ENCODE results near the gene PRKCD.

Gene PRKCD

GRCh38 chr3:53130179-53131061 is 30.6 kb upstream of the PRKCD start, which contains the start of gene RFT1:
TSS of gene RFT1 (minus strand) at chr3:53130435. CDS start at chr3:53130400, 35 bp downstream.
- no peak for TF ChIP-seq ZFX (IDR thresholded peaks at IDR 0.05; ENCODE audit: borderline replicate concordance)
- TF ChIP-seq, protein P1, sequence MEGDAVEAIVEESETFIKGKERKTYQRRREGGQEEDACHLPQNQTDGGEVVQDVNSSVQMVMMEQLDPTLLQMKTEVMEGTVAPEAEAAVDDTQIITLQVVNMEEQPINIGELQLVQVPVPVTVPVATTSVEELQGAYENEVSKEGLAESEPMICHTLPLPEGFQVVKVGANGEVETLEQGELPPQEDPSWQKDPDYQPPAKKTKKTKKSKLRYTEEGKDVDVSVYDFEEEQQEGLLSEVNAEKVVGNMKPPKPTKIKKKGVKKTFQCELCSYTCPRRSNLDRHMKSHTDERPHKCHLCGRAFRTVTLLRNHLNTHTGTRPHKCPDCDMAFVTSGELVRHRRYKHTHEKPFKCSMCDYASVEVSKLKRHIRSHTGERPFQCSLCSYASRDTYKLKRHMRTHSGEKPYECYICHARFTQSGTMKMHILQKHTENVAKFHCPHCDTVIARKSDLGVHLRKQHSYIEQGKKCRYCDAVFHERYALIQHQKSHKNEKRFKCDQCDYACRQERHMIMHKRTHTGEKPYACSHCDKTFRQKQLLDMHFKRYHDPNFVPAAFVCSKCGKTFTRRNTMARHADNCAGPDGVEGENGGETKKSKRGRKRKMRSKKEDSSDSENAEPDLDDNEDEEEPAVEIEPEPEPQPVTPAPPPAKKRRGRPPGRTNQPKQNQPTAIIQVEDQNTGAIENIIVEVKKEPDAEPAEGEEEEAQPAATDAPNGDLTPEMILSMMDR (IDR thresholded peaks at IDR 0.05): peak; percentile 4; the same call in 1 of the 2 replicates
- peak within 1 kb of the TSS; percentile 71 for H3K27ac ChIP-seq

DNA sequence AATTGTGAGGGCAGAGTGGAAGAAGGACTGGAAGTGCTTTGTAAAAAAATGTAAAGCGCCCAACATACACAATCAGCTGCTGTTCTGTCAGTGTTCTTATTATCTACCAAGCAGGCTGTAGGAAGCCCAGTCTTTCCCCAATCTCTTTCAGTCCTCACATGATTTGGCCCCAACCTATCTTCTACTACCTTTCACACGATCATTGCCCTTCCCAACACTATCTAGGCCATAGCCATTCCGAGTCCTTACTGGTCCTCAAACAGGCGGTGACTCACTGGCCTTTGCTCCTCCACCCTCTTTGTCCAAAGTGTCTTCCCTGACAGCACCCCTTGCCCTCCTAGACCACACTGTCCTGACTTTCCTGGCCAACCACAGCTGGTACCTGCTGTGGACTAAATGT is 29.9 kb upstream of the PRKCD start:
- TF ChIP-seq, protein P1 (IDR thresholded peaks at IDR 0.05): no peak
- TF ChIP-seq ZFX (IDR thresholded peaks at IDR 0.05; ENCODE audit: borderline replicate concordance): no peak
- H3K27ac ChIP-seq: peak overlapping the region; percentile 71

DNA sequence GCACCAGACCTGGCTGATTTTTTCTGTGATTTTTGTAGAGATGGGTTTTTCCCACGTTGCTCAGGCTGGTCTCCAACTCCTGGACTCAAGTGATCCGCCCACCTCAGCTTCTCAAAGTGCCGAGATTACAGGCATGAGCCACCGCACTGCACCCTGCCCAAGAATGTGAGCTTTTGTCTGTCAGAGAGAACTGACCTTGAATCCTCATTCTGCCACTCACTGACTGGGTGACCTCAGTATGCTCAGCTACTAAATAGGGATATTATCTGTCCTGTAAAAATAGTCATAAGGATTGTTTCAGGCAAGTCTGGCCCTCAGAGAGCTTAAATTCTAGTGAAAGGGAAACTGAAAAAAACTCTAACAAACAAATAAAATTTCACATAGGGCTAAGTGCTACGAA is 28.7 kb upstream of the PRKCD start:
- TF ChIP-seq, protein P1 (IDR thresholded peaks at IDR 0.05): no peak
- no peak for TF ChIP-seq ZFX (IDR thresholded peaks at IDR 0.05; ENCODE audit: borderline replicate concordance)
- no peak overlapping the region for H3K27ac ChIP-seq

DNA sequence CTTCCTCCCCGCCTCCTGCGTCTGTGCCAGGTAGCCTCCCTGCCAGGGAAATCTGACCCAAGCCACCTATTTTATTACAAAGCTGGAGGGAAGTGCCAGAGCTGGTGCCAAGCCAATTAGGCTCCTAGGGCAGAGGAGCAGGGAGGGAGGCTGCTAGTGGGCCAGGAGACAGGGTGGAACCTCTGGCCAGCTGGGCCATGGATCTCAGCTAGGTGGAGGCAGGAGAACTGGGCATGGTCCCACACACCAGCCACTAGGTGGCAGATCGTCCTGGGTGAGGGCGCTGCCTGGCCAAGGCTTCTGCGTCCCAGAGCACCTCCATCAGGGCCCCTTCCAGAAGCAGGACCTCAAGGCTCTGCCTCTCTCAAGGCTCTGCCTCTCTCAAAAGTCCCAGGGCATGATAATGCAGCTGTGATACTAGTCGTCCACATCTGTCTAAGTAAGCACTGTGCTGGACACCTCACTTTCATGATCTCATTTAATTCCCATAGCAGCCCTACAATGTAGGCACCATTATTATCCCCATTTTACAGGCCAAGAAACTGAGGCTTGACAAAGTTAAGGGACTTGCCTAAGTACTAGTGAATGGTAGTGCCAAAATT is 26.3 kb upstream of the PRKCD start:
- H3K27ac ChIP-seq: peak overlapping the region; percentile 68
- no peak for TF ChIP-seq ZFX (IDR thresholded peaks at IDR 0.05; ENCODE audit: borderline replicate concordance)
- TF ChIP-seq, protein P1 (IDR thresholded peaks at IDR 0.05): peak; percentile 94

- TF ChIP-seq, protein P1 (IDR thresholded peaks at IDR 0.05): no peak
- no peak for TF ChIP-seq ZFX (IDR thresholded peaks at IDR 0.05; ENCODE audit: borderline replicate concordance)
- H3K27ac ChIP-seq: peak overlapping the region; percentile 51
Observed at GRCh38 chr3:53137221-53137620, 23.8 kb upstream of the PRKCD start.

GRCh38 chr3:53137835-53138446 is 23.1 kb upstream of the PRKCD start:
- TF ChIP-seq, protein P1 (IDR thresholded peaks at IDR 0.05): no peak
- no peak for TF ChIP-seq ZFX (IDR thresholded peaks at IDR 0.05; ENCODE audit: borderline replicate concordance)
- H3K27ac ChIP-seq: peak overlapping the region; percentile 51
